ENCODE data around the gene ANO4. TPM values are rescaled to one million over a fixed set of nuclear protein-coding genes. Genes with fewer than 3 reads are reported as not detected.

Gene ANO4
- total RNA-seq, 1 experiment from 2014 or later = 5.7 TPM

DNA sequence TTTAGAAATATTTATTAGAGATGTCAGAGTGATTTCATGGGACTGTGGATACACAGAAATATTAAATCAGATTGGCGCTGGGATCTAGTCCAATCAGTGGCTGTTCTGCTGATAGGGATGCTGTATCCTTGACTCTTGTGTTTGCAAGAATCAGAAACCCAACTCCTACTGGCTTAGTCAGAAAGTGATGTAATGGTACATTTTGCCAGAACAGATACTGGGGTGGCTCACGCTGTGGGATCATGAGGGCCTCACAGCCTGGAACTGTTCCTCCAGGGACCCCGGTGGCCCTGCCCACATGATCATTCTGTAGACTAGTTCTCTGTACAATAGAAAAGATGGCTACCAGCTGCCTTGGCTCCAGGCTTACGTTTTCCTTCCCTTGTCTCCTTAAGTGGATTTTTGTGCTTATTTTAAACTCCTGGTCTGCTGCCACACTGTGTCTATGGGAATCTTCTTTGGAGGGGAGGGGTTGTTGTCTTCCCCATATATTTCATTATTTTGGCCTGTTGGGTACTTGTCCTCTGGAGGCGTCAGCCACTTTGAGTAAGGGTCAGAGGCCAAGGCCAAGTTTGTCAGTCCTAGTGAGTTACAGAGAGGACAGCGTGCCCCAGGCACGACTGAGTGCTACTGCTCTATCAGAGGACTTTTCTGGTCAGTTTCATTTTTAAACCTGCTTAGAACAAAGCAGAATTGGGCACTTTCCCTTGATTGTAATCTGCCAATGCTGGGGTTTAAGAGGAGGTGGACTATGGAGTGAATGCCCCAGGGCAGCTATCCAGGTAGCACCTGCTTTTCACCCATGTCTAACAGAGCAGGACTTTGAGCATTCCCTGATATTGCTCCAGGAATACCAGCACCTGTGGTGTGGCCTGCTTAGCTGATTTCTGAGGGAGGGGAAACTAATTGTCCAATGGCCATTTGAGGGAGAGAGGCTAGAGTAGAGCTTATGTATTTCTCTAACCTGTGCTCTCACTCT is 251.2 kb downstream of the ANO4 start:
- H3K18ac ChIP-seq (ENCODE audit: insufficient read length, low read depth, low read length) = no peak overlapping the region
- H2AK5ac ChIP-seq (ENCODE audit: insufficient read length, low read length) = no peak overlapping the region
- H3K27me3 ChIP-seq (ENCODE audit: insufficient read depth, low read length) = no peaks in the 10 kb centered on the region
- DNase-seq = no peak
- H2BK120ac ChIP-seq (ENCODE audit: low read depth, low read length, poor library complexity, severe bottlenecking) = no peak overlapping the region
- no peak overlapping the region for H3K27ac ChIP-seq (ENCODE audit: insufficient read length, low read depth, low read length)
- H3K36me3 Mint-ChIP-seq (ENCODE audit: insufficient read depth in 1 of 3, low read depth in 3 of 3) = no peaks in the 10 kb centered on the region
- peak overlapping the region in 1 of 3 experiments; percentile 6; a peak in 3 of 7 replicates for H3K27ac Mint-ChIP-seq
- H3K4me3 Mint-ChIP-seq = no peak overlapping the region
- H3K27me3 Mint-ChIP-seq (ENCODE audit: low read depth) = no peaks in the 10 kb centered on the region
- no peak overlapping the region for H4K91ac ChIP-seq (ENCODE audit: insufficient read length, low read depth, low read length)
- no peaks in the 10 kb centered on the region for H3K4me1 ChIP-seq (ENCODE audit: insufficient read depth, low read length)
- H4K8ac ChIP-seq (replicated peaks; ENCODE audit: insufficient read length, low read depth, low read length) = no peak overlapping the region
- H2AFZ ChIP-seq (ENCODE audit: low read length) = no peak overlapping the region
- H3K23ac ChIP-seq (ENCODE audit: insufficient read length, low read depth, low read length) = no peak overlapping the region
- no peak overlapping the region for H3K4ac ChIP-seq (ENCODE audit: low read depth, low read length)
- no peaks in the 10 kb centered on the region for H3K79me1 ChIP-seq (ENCODE audit: insufficient read depth, low read depth, low read length, poor library complexity, severe bottlenecking)
- H2BK5ac ChIP-seq (ENCODE audit: insufficient read length, low read length) = no peak overlapping the region
- H3K9ac ChIP-seq (ENCODE audit: extremely low read depth, insufficient read length, low read length) = no peak overlapping the region
- H3K14ac ChIP-seq (ENCODE audit: insufficient read depth, low read length) = no peak overlapping the region
- no peak overlapping the region for H2BK20ac ChIP-seq (ENCODE audit: low read depth, low read length, poor library complexity, severe bottlenecking)
- H4K20me1 ChIP-seq (ENCODE audit: control insufficient read depth, insufficient read depth, insufficient read length) = no peaks in the 10 kb centered on the region
- H4K5ac ChIP-seq (ENCODE audit: insufficient read length, low read depth, low read length) = no peak overlapping the region
- TF ChIP-seq, protein P1, sequence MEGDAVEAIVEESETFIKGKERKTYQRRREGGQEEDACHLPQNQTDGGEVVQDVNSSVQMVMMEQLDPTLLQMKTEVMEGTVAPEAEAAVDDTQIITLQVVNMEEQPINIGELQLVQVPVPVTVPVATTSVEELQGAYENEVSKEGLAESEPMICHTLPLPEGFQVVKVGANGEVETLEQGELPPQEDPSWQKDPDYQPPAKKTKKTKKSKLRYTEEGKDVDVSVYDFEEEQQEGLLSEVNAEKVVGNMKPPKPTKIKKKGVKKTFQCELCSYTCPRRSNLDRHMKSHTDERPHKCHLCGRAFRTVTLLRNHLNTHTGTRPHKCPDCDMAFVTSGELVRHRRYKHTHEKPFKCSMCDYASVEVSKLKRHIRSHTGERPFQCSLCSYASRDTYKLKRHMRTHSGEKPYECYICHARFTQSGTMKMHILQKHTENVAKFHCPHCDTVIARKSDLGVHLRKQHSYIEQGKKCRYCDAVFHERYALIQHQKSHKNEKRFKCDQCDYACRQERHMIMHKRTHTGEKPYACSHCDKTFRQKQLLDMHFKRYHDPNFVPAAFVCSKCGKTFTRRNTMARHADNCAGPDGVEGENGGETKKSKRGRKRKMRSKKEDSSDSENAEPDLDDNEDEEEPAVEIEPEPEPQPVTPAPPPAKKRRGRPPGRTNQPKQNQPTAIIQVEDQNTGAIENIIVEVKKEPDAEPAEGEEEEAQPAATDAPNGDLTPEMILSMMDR (conservative IDR thresholded peaks at IDR 0.05) = no peak
- H3K23me2 ChIP-seq (ENCODE audit: insufficient read length, low read depth, low read length, poor library complexity, severe bottlenecking) = no peaks in the 10 kb centered on the region
- no peak overlapping the region for H3K4me2 ChIP-seq (ENCODE audit: insufficient read depth, insufficient read length, low read length)
- no CpG with 5 or more reads among the region's 7 CpGs for WGBS (ENCODE audit: extremely low coverage, insufficient read length, low lambda C conversion rate)
- H3K9me3 Mint-ChIP-seq = no peaks in the 10 kb centered on the region
- H3K9me3 ChIP-seq (ENCODE audit: control insufficient read depth, low read depth, low read length) = no peaks in the 10 kb centered on the region
- no peak overlapping the region for H3T11ph ChIP-seq (ENCODE audit: low read length)
- no peak overlapping the region for H2BK15ac ChIP-seq (ENCODE audit: low read depth, low read length)
- H3K79me2 ChIP-seq (ENCODE audit: insufficient read depth, low read length) = no peaks in the 10 kb centered on the region; the same call in 1 of the 2 replicates
- no peaks in the 10 kb centered on the region for H3K4me1 Mint-ChIP-seq
- no peak overlapping the region for H3K56ac ChIP-seq (ENCODE audit: insufficient read length, low read depth, low read length)
- no peak overlapping the region for H2BK12ac ChIP-seq (ENCODE audit: insufficient read length, low read depth, low read length)
